ENCODE data around the gene WSB1.

DNA sequence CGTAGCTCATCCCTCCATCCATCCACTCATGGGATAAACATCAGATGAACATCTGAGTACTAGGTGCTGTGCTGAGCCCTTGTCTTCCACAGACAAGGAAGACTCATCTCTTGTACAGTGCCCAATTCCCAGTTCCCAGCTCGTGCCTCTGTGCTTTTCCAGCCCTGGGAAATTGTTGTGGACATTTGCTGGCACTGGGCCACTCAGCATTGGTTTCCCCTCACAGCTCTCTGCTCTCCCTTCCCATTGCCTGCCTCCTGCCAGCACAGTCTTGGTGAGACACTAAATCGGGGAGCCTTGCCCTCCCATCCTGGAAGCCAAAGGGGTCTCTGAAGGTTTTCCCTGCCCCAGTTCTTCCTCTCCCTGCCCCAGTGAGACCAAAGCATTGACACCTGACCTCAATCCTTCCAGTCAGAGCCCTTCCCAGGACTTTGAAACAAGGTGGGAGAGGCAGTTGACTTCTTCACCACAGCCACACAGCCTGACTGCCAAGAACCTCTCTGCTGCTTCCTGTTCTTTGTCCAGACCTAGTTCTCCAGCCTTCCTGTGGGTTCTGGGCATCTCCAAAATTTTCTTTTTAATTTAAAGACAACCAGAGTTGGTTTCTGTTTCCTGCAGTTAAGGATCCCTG lies 50.2 kb downstream of the WSB1 start:
- no peak for TF ChIP-seq EZH2 (IDR thresholded peaks at IDR 0.05; ENCODE audit: low read depth, unreplicated experiment)
- TF ChIP-seq, protein P1, sequence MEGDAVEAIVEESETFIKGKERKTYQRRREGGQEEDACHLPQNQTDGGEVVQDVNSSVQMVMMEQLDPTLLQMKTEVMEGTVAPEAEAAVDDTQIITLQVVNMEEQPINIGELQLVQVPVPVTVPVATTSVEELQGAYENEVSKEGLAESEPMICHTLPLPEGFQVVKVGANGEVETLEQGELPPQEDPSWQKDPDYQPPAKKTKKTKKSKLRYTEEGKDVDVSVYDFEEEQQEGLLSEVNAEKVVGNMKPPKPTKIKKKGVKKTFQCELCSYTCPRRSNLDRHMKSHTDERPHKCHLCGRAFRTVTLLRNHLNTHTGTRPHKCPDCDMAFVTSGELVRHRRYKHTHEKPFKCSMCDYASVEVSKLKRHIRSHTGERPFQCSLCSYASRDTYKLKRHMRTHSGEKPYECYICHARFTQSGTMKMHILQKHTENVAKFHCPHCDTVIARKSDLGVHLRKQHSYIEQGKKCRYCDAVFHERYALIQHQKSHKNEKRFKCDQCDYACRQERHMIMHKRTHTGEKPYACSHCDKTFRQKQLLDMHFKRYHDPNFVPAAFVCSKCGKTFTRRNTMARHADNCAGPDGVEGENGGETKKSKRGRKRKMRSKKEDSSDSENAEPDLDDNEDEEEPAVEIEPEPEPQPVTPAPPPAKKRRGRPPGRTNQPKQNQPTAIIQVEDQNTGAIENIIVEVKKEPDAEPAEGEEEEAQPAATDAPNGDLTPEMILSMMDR (conservative IDR thresholded peaks at IDR 0.05; ENCODE audit: low read depth in 2 of 2), result no peak

Data from GM23338 (cell line).